ENCODE measurements around the gene ZNF614. TPM values are rescaled to one million over a fixed set of nuclear protein-coding genes. Genes with fewer than 3 reads are reported as not detected.
"Not testable (repeated sequence)": the region's sequence is repeated elsewhere in the genome, so short reads cannot be mapped to it uniquely, and the experiment has no call there.

Gene ZNF614
- polyA plus RNA-seq, 1 experiment: 7.2 TPM

GRCh38 chr19:51980116-51980736, 48.0 kb downstream of the ZNF614 start:
- Histone ChIP-seq H3K4me3 (ENCODE audit: low read depth, low read length) (no peak overlapping the region), H3K9me3 (ENCODE audit: control insufficient read depth, insufficient read depth, low read length) (peaks cover 43% of the 10 kb centered on the region), H3K27ac (ENCODE audit: low read depth, low read length) (no peak overlapping the region), H3K27me3 (ENCODE audit: control insufficient read depth, insufficient read depth, low read length) (no peaks in the 10 kb centered on the region)
- ChIA-PET POLR2A (no interaction called here), CTCF (no interaction called here)
- TF ChIP-seq CTCF (IDR thresholded peaks at IDR 0.05; ENCODE audit: low read depth, low read length): no peak
- DNase-seq (ENCODE audit: low read depth, low spot score): no peak

DNA sequence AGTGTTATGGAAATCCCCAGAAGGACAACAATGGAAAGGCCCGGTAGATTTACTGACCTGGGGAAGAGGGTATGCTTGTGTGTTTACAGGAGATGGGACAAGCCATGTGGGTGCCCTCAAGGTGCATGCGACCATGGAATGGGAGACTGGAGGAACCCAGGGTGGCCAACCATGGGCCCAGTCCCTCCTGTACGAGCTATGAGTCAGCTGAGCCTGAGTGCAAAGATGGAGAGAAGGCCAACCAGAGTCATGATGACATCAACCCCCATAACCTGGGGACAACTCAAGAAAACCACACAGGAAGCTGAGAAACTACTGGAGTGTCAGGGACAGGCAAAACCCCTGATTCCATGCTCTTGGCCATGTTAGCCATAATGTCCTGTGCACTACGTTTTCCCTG, 49.3 kb downstream of the ZNF614 start:
- TF ChIP-seq CTCF (IDR thresholded peaks at IDR 0.05; ENCODE audit: low read depth, low read length): no peak
- H3K9me3 ChIP-seq (ENCODE audit: control insufficient read depth, insufficient read depth, low read length): peaks cover 48% of the 10 kb centered on the region
- ChIA-PET CTCF (no interaction called here), POLR2A (no interaction called here)
- H3K4me3 ChIP-seq (ENCODE audit: low read depth, low read length): no peak overlapping the region
- no peaks in the 10 kb centered on the region for H3K27me3 ChIP-seq (ENCODE audit: control insufficient read depth, insufficient read depth, low read length)
- no peak overlapping the region for H3K27ac ChIP-seq (ENCODE audit: low read depth, low read length)
- DNase-seq (ENCODE audit: low read depth, low spot score): no peak

- no peaks in the 10 kb centered on the region for H3K27me3 ChIP-seq (ENCODE audit: control insufficient read depth, insufficient read depth, low read length)
- no peak overlapping the region for H3K27ac ChIP-seq (ENCODE audit: low read depth, low read length)
- POLR2A ChIA-PET: no interaction called here
- H3K9me3 ChIP-seq (ENCODE audit: control insufficient read depth, insufficient read depth, low read length): peaks cover 45% of the 10 kb centered on the region
- no peak for TF ChIP-seq CTCF (IDR thresholded peaks at IDR 0.05; ENCODE audit: low read depth, low read length)
- CTCF ChIA-PET: no interaction called here
- no peak overlapping the region for H3K4me3 ChIP-seq (ENCODE audit: low read depth, low read length)
- no peak for DNase-seq (ENCODE audit: low read depth, low spot score)
Observed at GRCh38 chr19:51977346-51977745, 50.8 kb downstream of the ZNF614 start.

DNA sequence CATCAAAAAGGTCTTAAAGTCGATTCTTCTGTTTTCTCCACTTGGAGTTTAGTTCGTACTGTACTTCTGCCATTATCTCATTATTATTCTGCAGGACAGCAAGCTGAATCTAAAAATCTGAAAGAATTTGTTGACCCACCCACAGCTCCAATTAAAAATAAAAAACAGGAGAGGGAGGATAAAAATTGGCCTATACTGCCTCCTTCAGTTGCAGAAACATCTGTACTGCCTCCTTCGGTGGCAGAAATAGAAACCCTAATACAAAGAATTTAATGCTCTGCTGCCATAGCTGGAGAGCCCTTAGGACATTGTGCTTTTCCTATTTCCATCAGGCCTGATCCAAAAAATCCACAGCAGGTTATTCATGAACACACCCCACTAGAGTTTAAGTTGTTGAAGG, 51.3 kb downstream of the ZNF614 start:
- POLR2A ChIA-PET: no interaction called here
- Histone ChIP-seq H3K27ac (ENCODE audit: low read depth, low read length) (no peak overlapping the region), H3K27me3 (ENCODE audit: control insufficient read depth, insufficient read depth, low read length) (no peaks in the 10 kb centered on the region), H3K4me3 (ENCODE audit: low read depth, low read length) (no peak overlapping the region), H3K9me3 (ENCODE audit: control insufficient read depth, insufficient read depth, low read length) (peaks cover 48% of the 10 kb centered on the region)
- CTCF ChIA-PET: no interaction called here
- DNase-seq (ENCODE audit: low read depth, low spot score): no peak
- TF ChIP-seq CTCF (IDR thresholded peaks at IDR 0.05; ENCODE audit: low read depth, low read length): no peak

- CTCF ChIA-PET; H3K27me3 ChIP-seq (ENCODE audit: control insufficient read depth, insufficient read depth, low read length); H3K4me3 ChIP-seq (ENCODE audit: low read depth, low read length); H3K27ac ChIP-seq (ENCODE audit: low read depth, low read length); DNase-seq (ENCODE audit: low read depth, low spot score): not testable (repeated sequence)
- peaks cover 54% of the 10 kb centered on the region for H3K9me3 ChIP-seq (ENCODE audit: control insufficient read depth, insufficient read depth, low read length)
- POLR2A ChIA-PET: interaction anchor here (0.7 kb wide), 1 partner anchor 272 kb away, joined by 4 read pairs; no protein-coding TSS in a partner anchor
Observed at GRCh38 chr19:51975787-51976186, 52.4 kb downstream of the ZNF614 start.

DNA sequence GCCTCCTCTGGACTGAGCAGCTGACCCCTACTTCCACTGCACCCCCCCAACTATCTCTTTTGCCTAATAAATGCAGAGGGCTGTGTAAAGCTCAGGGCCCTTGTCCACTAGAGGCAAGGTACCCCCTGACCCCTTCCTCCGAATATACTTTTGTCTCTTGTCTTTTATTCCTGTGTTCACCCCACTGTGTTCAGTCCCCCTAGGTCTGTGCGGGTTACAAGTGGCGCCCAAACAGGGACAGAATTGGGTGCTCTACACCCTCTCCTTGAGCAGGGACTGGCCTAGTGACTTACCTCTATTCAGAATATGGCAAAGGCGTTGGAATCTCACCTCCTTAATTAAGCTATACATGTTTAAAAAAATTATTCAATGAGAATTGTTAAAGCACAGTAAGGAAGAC, 56.6 kb downstream of the ZNF614 start:
- POLR2A ChIA-PET: no interaction called here

More for the DNA sequence above, 56.6 kb downstream of the ZNF614 start:
- CTCF ChIA-PET: no interaction called here
- H3K4me3 ChIP-seq (ENCODE audit: low read depth, low read length): no peak overlapping the region
- DNase-seq (ENCODE audit: low read depth, low spot score): no peak
- no peaks in the 10 kb centered on the region for H3K27me3 ChIP-seq (ENCODE audit: control insufficient read depth, insufficient read depth, low read length)
- no peak for TF ChIP-seq CTCF (IDR thresholded peaks at IDR 0.05; ENCODE audit: low read depth, low read length)
- no peak overlapping the region for H3K27ac ChIP-seq (ENCODE audit: low read depth, low read length)
- H3K9me3 ChIP-seq (ENCODE audit: control insufficient read depth, insufficient read depth, low read length): peaks cover 64% of the 10 kb centered on the region

Measured in AG04450 (cell line).